ENCODE measurements around the gene BBS9. TPM values are rescaled to one million over a fixed set of nuclear protein-coding genes. Genes with fewer than 3 reads are reported as not detected.
"Not testable (repeated sequence)": the region's sequence is repeated elsewhere in the genome, so short reads cannot be mapped to it uniquely, and the experiment has no call there.

BBS9 gene
- polyA plus RNA-seq, 1 experiment: 6.5 TPM

DNA sequence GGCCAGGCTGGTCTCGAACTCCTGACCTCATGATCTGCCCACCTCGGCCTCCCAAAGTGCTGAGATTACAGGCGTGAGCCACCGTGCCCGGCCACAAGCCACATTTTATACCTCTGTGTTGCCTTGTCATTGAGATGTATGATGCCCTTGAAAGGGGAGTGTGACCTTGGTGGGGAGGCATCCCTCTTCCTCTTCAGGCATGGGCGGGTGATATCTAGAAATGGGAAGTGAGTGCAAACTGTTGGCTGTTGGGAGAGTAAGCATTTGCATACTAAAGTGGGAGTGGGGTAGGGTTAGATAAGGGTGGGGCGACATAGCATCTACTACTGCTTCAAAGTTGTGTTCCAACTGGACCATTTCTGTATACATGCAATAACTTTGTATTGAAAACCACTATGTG lies 40.2 kb upstream of the BBS9 start:
- CTCF ChIA-PET: interaction anchor here (1.0 kb wide), 1 partner anchor 13 kb away, joined by 3 read pairs; no protein-coding TSS in a partner anchor
- Histone ChIP-seq H3K36me3 (ENCODE audit: control insufficient read depth, insufficient read depth, low read length) (no peaks in the 10 kb centered on the region), H3K4me3 (ENCODE audit: low read depth, low read length) (no peak overlapping the region), H3K27me3 (ENCODE audit: control insufficient read depth, insufficient read depth, low read length) (no peaks in the 10 kb centered on the region)
- no peak for DNase-seq (ENCODE audit: low read depth)
- TF ChIP-seq, protein P1, sequence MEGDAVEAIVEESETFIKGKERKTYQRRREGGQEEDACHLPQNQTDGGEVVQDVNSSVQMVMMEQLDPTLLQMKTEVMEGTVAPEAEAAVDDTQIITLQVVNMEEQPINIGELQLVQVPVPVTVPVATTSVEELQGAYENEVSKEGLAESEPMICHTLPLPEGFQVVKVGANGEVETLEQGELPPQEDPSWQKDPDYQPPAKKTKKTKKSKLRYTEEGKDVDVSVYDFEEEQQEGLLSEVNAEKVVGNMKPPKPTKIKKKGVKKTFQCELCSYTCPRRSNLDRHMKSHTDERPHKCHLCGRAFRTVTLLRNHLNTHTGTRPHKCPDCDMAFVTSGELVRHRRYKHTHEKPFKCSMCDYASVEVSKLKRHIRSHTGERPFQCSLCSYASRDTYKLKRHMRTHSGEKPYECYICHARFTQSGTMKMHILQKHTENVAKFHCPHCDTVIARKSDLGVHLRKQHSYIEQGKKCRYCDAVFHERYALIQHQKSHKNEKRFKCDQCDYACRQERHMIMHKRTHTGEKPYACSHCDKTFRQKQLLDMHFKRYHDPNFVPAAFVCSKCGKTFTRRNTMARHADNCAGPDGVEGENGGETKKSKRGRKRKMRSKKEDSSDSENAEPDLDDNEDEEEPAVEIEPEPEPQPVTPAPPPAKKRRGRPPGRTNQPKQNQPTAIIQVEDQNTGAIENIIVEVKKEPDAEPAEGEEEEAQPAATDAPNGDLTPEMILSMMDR (IDR thresholded peaks at IDR 0.05; ENCODE audit: insufficient read depth, low read depth, low read length): no peak
- POLR2A ChIA-PET: no interaction called here

DNA sequence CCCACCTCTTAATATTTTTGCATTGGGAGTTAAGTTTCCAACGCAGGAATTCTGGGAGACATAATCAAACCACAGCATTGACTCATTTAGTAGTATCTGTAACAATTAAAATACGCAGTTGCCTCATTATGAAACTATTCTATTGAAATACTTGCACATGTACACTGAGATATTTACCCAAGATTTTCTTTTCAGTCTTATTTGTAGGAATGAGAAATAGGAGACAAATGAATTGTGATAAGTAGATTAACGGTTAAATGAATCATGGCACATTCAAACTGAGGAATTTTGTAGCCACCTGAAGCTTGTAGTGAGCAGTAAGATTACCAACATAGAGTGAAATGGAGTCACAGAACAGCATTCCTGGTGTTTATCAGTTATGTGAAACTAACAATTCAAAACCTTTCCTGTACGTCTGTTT lies 38.2 kb upstream of the BBS9 start:
- ChIA-PET CTCF (interaction anchor here (1.0 kb wide), 1 partner anchor 17 kb away, joined by 3 read pairs; no protein-coding TSS in a partner anchor), POLR2A (interaction anchor here (0.6 kb wide), 1 partner anchor 23 kb away, joined by 7 read pairs; no protein-coding TSS in a partner anchor)

GRCh38 chr7:33091641-33092191 lies 37.6 kb upstream of the BBS9 start:
- Histone ChIP-seq H3K36me3 (ENCODE audit: control insufficient read depth, insufficient read depth, low read length) (peaks cover 4% of the 10 kb centered on the region), H3K4me3 (ENCODE audit: low read depth, low read length) (no peak overlapping the region), H3K27me3 (ENCODE audit: control insufficient read depth, insufficient read depth, low read length) (no peaks in the 10 kb centered on the region)
- no peak for DNase-seq (ENCODE audit: low read depth)
- TF ChIP-seq, protein P1 (IDR thresholded peaks at IDR 0.05; ENCODE audit: insufficient read depth, low read depth, low read length): no peak
- POLR2A ChIA-PET: no interaction called here
- CTCF ChIA-PET: interaction anchor here (0.9 to 1.0 kb wide), 2 partner anchors 16 to 17 kb away, joined by 3 to 4 read pairs; no protein-coding TSS in a partner anchor

More for the DNA sequence above, 38.2 kb upstream of the BBS9 start:
- DNase-seq (ENCODE audit: low read depth): peak; percentile 32
- Histone ChIP-seq H3K27me3 (ENCODE audit: control insufficient read depth, insufficient read depth, low read length) (no peaks in the 10 kb centered on the region), H3K4me3 (ENCODE audit: low read depth, low read length) (no peak overlapping the region), H3K36me3 (ENCODE audit: control insufficient read depth, insufficient read depth, low read length) (peaks cover 1% of the 10 kb centered on the region)
- TF ChIP-seq, protein P1 (IDR thresholded peaks at IDR 0.05; ENCODE audit: insufficient read depth, low read depth, low read length): no peak

- ChIA-PET CTCF (interaction anchor here (0.6 kb wide), 1 partner anchor 800 kb away, joined by 3 read pairs; no protein-coding TSS in a partner anchor), POLR2A (no interaction called here)
- no peak for DNase-seq (ENCODE audit: low read depth)
- Histone ChIP-seq H3K36me3 (ENCODE audit: control insufficient read depth, insufficient read depth, low read length) (peaks cover 9% of the 10 kb centered on the region), H3K27me3 (ENCODE audit: control insufficient read depth, insufficient read depth, low read length) (no peaks in the 10 kb centered on the region), H3K4me3 (ENCODE audit: low read depth, low read length) (no peak overlapping the region)
- TF ChIP-seq, protein P1 (IDR thresholded peaks at IDR 0.05; ENCODE audit: insufficient read depth, low read depth, low read length): no peak
These were observed 36.1 kb upstream of the BBS9 start for GRCh38 chr7:33093266-33093665.

DNA sequence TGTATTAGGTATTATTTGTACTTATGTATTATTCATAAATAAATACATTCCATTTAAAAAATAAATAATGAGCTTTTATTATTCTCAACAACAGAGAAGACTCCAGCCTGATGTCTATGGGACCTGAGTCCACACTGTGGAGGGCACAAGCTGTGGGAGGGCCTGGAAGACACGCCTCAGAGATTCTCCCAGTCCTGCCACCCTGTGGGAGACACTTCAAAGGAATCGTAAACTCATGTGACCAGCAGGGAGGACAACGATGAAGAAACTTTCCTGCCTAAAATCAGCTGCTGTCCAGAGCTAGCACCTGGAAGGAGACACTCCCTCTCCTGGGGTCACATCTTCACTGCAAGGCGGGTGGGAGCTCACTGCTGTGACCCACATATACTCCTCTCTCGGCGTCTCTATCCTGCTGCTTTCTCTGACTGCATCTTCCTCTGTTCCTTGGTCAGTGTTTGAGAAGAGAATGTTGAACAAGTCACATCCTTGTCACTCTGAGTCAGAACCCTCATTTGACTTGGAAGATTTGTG lies 34.6 kb upstream of the BBS9 start:
- CTCF ChIA-PET: interaction anchor here (1.0 kb wide), 1 partner anchor 12 kb away, joined by 3 read pairs; no protein-coding TSS in a partner anchor
- H3K27me3 ChIP-seq (ENCODE audit: control insufficient read depth, insufficient read depth, low read length); DNase-seq (ENCODE audit: low read depth); POLR2A ChIA-PET; H3K4me3 ChIP-seq (ENCODE audit: low read depth, low read length): not testable (repeated sequence)
- H3K36me3 ChIP-seq (ENCODE audit: control insufficient read depth, insufficient read depth, low read length): peaks cover 13% of the 10 kb centered on the region

All from BJ (cell line).